Midbrain (tissue), 1 donor: ENCODE results near the gene PARP6.

Experiments
- DNase-seq: peaks from one replicate; lab custom pipeline; 2025; lab: John Stamatoyannopoulos, UW

PARP6 gene

GRCh38 chr15:72230197-72231065 is 41.9 kb downstream of the PARP6 start:
- peak; percentile 90 for DNase-seq

- no peak for DNase-seq
Measured at GRCh38 chr15:72229947-72230196, 42.5 kb downstream of the PARP6 start.

- DNase-seq = no peak
Measured at GRCh38 chr15:72229076-72229946, 43.0 kb downstream of the PARP6 start.

GRCh38 chr15:72227720-72228119 is 44.6 kb downstream of the PARP6 start:
- no peak for DNase-seq

GRCh38 chr15:72227192-72227586 is 45.2 kb downstream of the PARP6 start:
- no peak for DNase-seq

GRCh38 chr15:72223278-72223677 is 49.1 kb downstream of the PARP6 start:
- DNase-seq = no peak

DNA sequence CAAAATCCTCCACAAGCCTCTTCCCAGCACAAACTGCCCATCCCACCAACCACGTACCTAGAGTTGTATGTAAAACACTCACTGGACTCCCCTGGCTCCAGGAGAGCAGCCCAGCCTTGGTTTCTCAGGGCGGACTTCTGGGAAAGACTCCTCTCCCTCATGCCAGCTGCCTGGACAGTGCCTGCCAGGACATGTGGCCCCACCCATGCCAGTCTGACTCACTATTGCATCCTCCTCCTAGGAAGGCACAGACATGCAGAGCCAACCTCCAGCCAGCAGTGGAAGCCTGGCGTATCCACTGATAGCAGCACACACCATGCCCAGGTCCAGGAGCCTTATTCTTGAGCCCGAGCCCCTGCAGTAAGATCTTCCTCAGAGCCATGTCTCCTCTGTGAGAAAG is 50.0 kb downstream of the PARP6 start:
- DNase-seq = no peak

GRCh38 chr15:72220687-72221086 is 51.7 kb downstream of the PARP6 start:
- DNase-seq = no peak

- DNase-seq = no peak
Measured at GRCh38 chr15:72217216-72217615, 55.1 kb downstream of the PARP6 start.

- DNase-seq = no peak
Measured at GRCh38 chr15:72216079-72216478, 56.3 kb downstream of the PARP6 start.

- no peak for DNase-seq
Measured at GRCh38 chr15:72207558-72208085, 64.7 kb downstream of the PARP6 start.

DNA sequence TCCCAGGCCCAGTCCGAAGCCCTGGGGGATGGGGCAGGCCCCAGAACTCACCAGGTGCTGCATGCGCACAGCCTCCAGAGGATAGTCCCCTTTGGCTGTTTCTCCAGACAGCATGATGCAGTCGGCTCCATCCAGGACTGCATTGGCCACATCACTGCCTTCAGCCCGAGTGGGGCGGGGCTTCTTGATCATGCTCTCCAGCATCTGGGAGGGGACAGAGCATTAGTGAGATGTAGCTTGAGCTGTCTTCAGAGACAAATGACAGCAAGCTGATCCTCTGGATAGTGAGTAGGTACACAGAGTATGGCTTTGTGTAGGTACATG is 65.7 kb downstream of the PARP6 start:
- no peak for DNase-seq

GRCh38 chr15:72205896-72206676 is 66.3 kb downstream of the PARP6 start:
- DNase-seq = no peak

DNA sequence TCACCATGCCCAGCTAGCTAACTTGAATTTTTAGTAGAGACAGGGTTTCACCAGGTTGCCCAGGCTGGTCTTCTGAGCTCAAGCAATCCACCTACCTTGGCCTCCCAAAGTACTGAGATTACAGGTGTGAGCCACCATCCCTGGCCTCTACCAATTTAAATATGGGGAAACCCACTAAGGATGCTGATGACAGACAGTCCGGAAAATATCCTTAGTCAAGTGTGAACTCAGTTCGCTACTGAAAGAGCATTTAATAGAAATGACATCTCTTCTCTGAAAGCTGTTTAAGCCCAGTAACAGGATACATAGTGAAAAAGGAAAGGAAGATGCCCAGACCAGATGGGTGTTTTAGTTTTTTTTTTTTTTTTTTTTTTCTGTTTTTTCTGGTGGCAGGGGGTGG is 67.1 kb downstream of the PARP6 start:
- DNase-seq = no peak

GRCh38 chr15:72203507-72203837 is 68.9 kb downstream of the PARP6 start:
- peak; percentile 85 for DNase-seq

- no peak for DNase-seq
Measured at GRCh38 chr15:72202801-72203506, 69.4 kb downstream of the PARP6 start.

GRCh38 chr15:72202302-72202701 is 70.1 kb downstream of the PARP6 start:
- DNase-seq = no peak

- no peak for DNase-seq
Measured at GRCh38 chr15:72201391-72201921, 70.9 kb downstream of the PARP6 start.

- DNase-seq = no peak
Measured at GRCh38 chr15:72200395-72201237, 71.7 kb downstream of the PARP6 start.

GRCh38 chr15:72199721-72200212 is 72.6 kb downstream of the PARP6 start:
- DNase-seq = peak; percentile 73

- no peak for DNase-seq
Measured at GRCh38 chr15:72199205-72199515, 73.2 kb downstream of the PARP6 start.
